Dermis microvascular lymphatic vessel endothelial cell (primary cell): ENCODE results near the gene KCNK7. TPM values are rescaled to one million over a fixed set of nuclear protein-coding genes. Genes with fewer than 3 reads are reported as not detected.
"Not testable (repeated sequence)": the region's sequence is repeated elsewhere in the genome, so short reads cannot be mapped to it uniquely, and the experiment has no call there.

ENCODE experiments used
- DNase-seq, 2 donors: peaks; one replicate each; pipeline versions ENCODE4 v3.0.0 to v3.0.0-alpha.2; 2010; ENCODE audit warnings: low read depth in 2 of 2
- total RNA-seq: library from RNA; depleted of rRNA; stranded (reverse); fragments of >200 nt; gene quantifications from 2 replicates; pipeline ENCODE4 v1.2.1, GENCODE V29; 2014

The KCNK7 gene
- total RNA-seq, 1 donor from 2014 or later = under 0.01 TPM

GRCh38 chr11:65574811-65575567, 20.6 kb downstream of the KCNK7 start:
- peak in 1 of 2 donors; percentile 33 for DNase-seq

DNA sequence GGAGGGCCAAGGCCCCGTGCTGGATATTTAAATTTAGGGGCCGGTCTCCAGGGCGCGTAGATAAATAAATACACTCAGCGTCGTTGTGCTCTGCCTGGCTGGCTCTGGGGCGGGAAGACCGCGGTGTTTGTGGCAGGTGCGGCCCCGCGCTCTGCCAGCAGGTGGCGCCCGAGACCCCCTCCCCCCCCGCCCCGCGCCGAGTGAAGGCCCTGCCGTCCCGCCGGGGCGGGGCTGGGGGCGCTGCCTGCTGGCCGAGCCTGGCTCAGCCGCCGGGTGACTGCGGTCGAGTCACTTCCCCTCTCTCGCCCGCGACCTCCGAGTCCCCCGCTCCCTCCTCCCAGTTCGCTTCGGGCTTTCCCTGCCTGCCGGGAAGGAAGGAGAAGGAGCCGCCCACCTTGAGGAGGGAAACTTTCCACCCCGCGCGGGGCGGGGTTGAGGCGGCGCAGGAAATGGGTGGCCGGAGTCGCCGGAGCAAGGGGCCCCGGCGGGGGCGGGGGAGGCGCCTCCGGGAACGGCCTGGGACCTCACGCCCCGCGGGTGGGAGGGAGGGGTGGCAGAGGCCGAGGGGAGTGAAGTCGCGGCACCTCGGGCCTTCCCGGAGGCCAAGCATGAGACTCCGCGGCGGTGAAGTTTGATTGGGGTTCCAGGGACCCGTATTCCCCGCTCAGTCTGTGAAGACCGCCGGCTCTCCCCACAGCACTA, 21.3 kb downstream of the KCNK7 start:
- DNase-seq = peak; percentile 53 to 94

- no peak for DNase-seq
Measured at GRCh38 chr11:65573391-65574079, 22.1 kb downstream of the KCNK7 start.

GRCh38 chr11:65572356-65573051, 23.1 kb downstream of the KCNK7 start, which contains the start of gene FAM89B:
TSS of gene FAM89B (plus strand) at chr11:65572538. CDS start at chr11:65572670, 132 bp downstream.
- DNase-seq = peak; percentile 48 to 86

GRCh38 chr11:65571940-65572339, 23.7 kb downstream of the KCNK7 start:
- DNase-seq = peak; percentile 47 to 76

- DNase-seq = no peak
Measured at GRCh38 chr11:65571420-65571819, 24.2 kb downstream of the KCNK7 start.

DNA sequence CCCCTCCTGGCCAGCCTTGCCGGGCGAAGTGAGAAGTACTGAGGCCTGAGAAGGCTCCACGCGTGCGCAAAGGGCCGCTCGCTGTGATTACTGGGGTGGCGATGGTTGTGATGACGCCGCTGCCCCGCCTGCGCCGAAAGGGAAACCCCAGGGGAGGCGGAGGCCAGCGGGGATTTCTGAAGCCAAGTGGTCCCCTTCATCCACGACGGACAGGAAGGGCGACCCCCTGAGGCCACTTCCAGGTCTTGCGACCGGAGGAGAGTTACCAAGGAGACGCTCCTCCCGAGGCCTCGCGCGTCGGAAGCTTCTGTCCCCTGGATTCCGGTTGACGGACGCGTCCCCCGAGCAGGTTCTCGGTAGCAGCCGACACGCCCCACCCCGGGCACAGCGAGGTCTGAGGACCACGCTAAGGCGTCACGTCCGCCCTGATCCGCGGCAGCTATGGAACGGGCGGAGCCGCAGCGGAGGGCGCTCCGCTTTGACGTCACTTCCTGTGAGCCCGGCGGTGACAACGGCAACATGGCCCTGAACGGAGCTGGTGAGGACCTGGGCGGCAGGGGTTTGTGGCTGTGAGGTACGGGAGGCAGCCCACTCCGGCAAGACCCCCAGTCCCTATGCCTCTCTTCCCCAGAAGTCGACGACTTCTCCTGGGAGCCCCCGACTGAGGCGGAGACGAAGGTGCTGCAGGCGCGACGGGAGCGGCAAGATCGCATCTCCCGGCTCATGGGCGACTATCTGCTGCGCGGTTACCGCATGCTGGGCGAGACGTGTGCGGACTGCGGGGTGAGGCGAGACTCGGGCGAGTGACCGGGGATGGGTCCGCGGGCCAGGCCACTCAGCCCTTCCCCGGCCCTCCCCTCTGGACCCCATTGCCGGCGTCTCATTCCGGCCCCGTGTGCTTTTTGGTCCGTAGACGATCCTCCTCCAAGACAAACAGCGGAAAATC, 25.4 kb downstream of the KCNK7 start, which contains the start of gene ZNRD2:
Gene ZNRD2, plus strand, starts transcription at position 505 of the 946 bp plus-strand sequence. Its CDS starts 15 bp downstream, at position 520.
- DNase-seq = peak; percentile 97 to 99

- no peak for DNase-seq
Measured at GRCh38 chr11:65569164-65569972, 26.2 kb downstream of the KCNK7 start.

DNA sequence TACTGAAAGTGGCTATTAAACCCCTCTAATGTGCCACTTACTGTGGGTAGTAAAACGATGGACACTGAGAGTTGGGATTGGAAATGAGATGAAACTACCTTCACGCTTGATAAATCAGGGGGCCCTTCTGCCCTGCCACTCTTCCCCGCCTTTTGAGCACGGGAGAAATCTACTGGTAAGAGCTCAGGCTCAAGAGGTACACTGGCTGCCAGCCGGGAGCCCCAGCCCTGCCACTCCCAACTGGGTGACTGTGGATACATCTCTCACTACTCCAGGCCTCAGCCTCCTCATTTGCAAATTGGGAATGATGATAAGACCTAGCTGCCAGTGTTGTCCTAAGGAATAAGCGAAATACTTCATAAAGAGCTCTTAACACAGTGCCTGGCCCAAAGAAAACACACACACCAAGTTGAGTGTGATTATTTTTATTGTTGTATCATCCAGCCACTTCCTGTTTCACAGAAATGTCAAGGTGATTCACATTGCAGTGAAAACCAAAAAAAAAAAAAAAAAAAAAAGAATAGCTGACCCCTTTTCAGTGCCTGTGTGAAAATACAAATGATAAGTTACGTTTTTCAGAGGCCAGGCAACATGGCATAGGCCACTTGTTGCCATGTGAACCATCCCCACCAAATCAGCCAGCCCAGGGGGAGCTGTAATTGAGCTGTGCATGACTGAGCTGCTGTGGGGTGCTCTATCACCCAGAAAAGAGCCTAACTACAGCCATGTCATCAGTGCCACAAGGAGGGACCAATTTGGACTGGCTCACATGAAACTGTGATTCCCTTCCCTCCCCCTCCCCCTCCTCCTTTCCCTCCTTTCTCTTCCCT, 29.8 kb downstream of the KCNK7 start:
- peak; percentile 45 to 80 for DNase-seq

DNA sequence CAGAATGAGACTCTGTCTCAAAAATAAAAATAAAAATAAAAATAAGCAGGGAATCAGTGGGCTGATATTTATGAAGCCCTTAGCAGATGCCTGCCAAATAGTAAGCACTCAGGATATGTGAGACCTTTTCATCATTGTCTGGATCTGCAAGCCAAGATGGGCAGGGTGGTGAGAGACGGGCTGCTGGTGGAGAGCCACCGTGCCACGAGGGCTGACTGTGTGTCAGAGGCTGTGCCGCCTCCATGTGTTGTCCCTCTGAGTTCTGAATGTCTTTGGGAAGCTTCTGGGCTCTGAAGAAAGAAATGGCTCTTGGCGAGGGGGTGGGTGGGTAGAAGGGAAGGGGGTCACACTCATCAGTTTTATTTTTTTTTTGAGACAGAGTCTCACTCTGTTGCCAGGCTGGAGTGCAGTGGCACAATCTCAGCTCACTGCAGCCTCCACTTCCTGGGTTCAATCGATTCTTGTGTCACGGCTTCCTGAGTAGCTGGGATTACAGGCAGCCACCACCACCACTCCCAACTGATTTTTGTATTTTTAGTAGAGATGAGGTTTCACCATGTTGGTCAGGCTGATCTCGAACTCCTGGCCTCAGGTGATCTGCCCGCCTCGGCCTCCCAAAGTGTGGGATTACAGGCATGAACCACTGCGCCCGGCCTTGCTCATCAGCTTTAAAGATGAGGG, 30.6 kb downstream of the KCNK7 start:
- DNase-seq = not testable (repeated sequence)

GRCh38 chr11:65563601-65564000, 32.0 kb downstream of the KCNK7 start:
- no peak for DNase-seq

DNA sequence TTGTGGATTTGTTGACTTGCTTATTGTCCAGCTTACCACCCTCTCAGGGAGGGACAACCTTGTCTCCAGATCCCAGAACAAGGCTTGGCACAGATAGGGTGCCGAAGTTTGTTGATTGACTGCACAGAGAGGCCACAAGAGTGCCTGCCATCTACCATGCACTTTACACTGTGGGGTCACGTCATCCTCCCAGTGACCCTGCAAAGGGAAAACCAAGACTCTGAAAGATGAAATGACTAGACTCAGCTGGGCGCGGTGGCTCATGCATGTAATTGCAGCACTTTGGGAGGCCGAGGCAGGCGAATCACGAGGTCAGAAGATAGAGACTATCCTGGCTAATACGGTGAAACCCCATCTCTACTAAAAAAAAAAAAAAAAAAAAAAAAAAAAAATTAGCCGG, 32.8 kb downstream of the KCNK7 start:
- no peak for DNase-seq

DNA sequence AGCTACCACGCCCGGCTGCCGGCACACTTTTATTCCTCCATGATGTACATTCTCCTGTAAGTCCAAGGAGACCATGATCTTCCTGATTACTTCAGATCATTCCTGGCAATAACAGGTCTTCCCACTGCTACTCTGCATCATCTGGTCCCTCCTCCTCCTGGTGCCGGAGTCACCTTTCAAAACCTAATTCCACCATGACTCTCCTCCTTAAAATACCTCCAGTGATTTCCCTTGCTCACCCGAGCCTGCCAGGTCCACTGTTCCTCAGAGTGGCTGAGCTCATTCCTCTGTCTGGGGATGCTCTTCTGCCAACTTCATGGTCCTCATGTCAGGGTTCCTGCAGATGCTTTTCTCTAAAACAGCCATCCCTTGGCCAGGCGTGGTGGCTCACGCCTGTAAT, 33.6 kb downstream of the KCNK7 start:
- DNase-seq = no peak

DNA sequence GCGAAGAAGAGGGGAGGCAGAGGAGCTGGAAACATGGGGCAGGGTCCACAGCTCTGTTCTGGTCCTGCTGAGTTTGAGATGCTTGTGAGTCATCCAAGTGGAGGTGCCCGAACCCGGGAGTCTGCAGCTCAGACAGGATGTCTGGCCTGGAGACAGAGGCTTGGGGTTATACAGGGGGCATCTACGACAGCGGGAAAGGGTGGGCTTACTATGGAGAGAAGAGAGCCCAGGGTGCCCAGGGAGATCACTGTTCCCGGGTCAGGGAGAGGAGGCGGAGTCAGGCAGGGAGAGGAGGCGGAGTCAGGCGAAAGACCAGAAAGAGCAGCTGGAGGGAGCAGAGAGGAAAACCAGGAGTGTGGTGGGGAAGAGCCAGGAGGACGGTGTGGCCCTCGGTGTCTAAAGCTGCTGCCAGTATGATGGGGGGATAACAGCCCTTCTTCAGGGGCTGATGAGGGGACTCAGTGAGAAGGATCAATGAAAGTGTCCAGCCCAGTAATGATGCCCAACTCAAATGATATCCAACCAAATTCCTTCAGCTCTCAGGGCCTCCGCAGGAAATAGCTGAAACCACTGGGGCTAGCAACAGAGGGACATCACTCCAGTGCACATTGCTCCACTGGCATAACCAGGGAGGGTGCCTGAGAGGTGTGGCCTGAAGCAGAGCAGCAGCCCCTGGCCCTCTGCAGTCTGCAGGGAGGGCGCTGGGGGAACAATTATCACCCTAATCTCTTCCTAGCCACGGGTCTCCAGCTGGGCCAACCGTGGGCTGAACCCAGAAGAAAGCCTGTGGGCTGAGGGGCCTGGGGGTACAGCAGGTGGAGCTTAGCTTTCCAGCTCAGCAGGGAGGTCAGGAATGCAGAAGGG, 34.8 kb downstream of the KCNK7 start:
- peak in 1 of 2 donors; percentile 89 for DNase-seq

GRCh38 chr11:65559951-65560537, 35.6 kb downstream of the KCNK7 start:
- peak; percentile 54 to 88 for DNase-seq

- peak in 1 of 2 donors; percentile 25 for DNase-seq
Measured at GRCh38 chr11:65559535-65559934, 36.1 kb downstream of the KCNK7 start.
